PC-3 (cell line): ENCODE measurements around the gene TAS2R38. TPM values are rescaled to one million over a fixed set of nuclear protein-coding genes. Genes with fewer than 3 reads are reported as not detected.
A peak's percentile ranks its signal among the peaks of the same experiment; 100 is the strongest.

Experiments used
- ATAC-seq: fragments of 200-7000 bp; cut with Tn5 transposase; 2 replicates; pipeline ENCODE4 v1.9.1; 2020; ENCODE audit warnings: mild to moderate bottlenecking, moderate library complexity
- BruUV-seq: library from RNA; stranded (reverse); fragments of 400-500 nt; replicated peaks from 2 replicates; lab custom pipeline; 2021; lab: Mats Ljungman, UMichigan
- CTCF ChIA-PET: fragments of 300-600 bp; sonication (Branson Sonifier 250); formaldehyde crosslinking; loops from one replicate; lab custom pipeline; 2022; ENCODE audit warnings: antibody characterized with exemption; lab: Charles Lee
- POLR2A ChIA-PET: fragments of 300-600 bp; sonication (Branson Sonifier 250); formaldehyde crosslinking; loops from one replicate; lab custom pipeline; 2022; ENCODE audit warnings: antibody characterized with exemption; ENCODE audit not compliant: unreplicated experiment; lab: Charles Lee
- DNase-seq: peaks from one replicate; pipeline ENCODE4 v3.0.0-alpha.2; 2015
- H2AFZ ChIP-seq: fragments of 300-600 bp; sonication (generic); 2 replicates; pipeline ENCODE4 v1.6.0; 2016; ENCODE audit warnings: antibody characterized with exemption, low read length
- H3F3A ChIP-seq: fragments of 300-600 bp; sonication (generic); one replicate; pipeline ENCODE4 v1.6.0; 2017; ENCODE audit warnings: antibody characterized with exemption, low read length, control low read depth, mild to moderate bottlenecking; ENCODE audit not compliant: unreplicated experiment
- H3K27ac ChIP-seq: fragments of 300-600 bp; sonication (generic); 2 replicates; pipeline ENCODE4 v1.5.1; 2016; ENCODE audit warnings: mild to moderate bottlenecking, low read length
- H3K27me3 ChIP-seq: fragments of 300-600 bp; sonication (generic); 2 replicates; pipeline ENCODE4 v1.6.1; 2016; ENCODE audit warnings: low read length, mixed read lengths
- H3K36me3 ChIP-seq: fragments of 300-600 bp; sonication (generic); 2 replicates; pipeline ENCODE4 v1.6.1; 2016; ENCODE audit warnings: low read depth, mixed run types, low read length, mixed read lengths
- H3K4me1 ChIP-seq: fragments of 300-600 bp; sonication (generic); 2 replicates; pipeline ENCODE4 v1.5.1; 2016; ENCODE audit warnings: low read length; ENCODE audit not compliant: insufficient read depth
- H3K4me2 ChIP-seq: fragments of 300-600 bp; sonication (generic); 2 replicates; pipeline ENCODE4 v1.6.0; 2016; ENCODE audit warnings: low read length
- H3K4me3 ChIP-seq: fragments of 300-600 bp; sonication (generic); 2 replicates; pipeline ENCODE4 v1.5.1; 2016; ENCODE audit warnings: mild to moderate bottlenecking, low read length, mixed read lengths
- H3K79me2 ChIP-seq: fragments of 300-600 bp; sonication (generic); 2 replicates; pipeline ENCODE4 v1.6.1; 2017; ENCODE audit warnings: low read length, mixed read lengths
- H3K9ac ChIP-seq: fragments of 300-600 bp; sonication (generic); 2 replicates; pipeline ENCODE4 v1.6.0; 2016; ENCODE audit warnings: mild to moderate bottlenecking, low read length
- H3K9me2 ChIP-seq: fragments of 300-600 bp; sonication (generic); replicated peaks from 2 replicates; pipeline ENCODE4 v1.6.1; 2016; ENCODE audit warnings: mixed run types, low read length, mixed read lengths
- H3K9me3 ChIP-seq: fragments of 300-600 bp; sonication (generic); 2 replicates; pipeline ENCODE4 v1.6.1; 2016; ENCODE audit warnings: low read length, mixed read lengths
- H4K20me1 ChIP-seq: fragments of 300-600 bp; sonication (generic); 2 replicates; pipeline ENCODE4 v1.6.1; 2016; ENCODE audit warnings: low read length, mixed read lengths
- EZH2 ChIP-seq: fragments of 300-600 bp; sonication (generic); IDR thresholded peaks from one replicate; pipeline ENCODE4 v1.6.1; 2017; ENCODE audit warnings: antibody characterized with exemption, mild to moderate bottlenecking, low read length; ENCODE audit not compliant: unreplicated experiment
- EZH2phosphoT487 ChIP-seq: fragments of 300-600 bp; sonication (generic); IDR thresholded peaks from 2 replicates; pipeline ENCODE4 v1.6.1; 2018; ENCODE audit warnings: mild to moderate bottlenecking, antibody characterized with exemption, low read length, borderline replicate concordance
- intact Hi-C: fragments of 100-400 bp; cut with micrococcal nuclease; formaldehyde crosslinking; loops from 2 replicates; pipeline ENCODE4 v1.9.0; 2023
- total RNA-seq: library from RNA; depleted of rRNA; stranded (reverse); fragments of >200 nt; gene quantifications from 2 replicates; pipeline ENCODE4 v1.2.3, GENCODE V29; 2014
- TF ChIP-seq, protein P1 (sequence below): fragments of 300-600 bp; sonication (generic); conservative IDR thresholded peaks from 2 replicates; pipeline ENCODE4 v1.5.1; 2017; ENCODE audit warnings: antibody characterized with exemption, low read depth, mild to moderate bottlenecking, low read length

Gene TAS2R38
- total RNA-seq, 1 experiment from 2014 or later: not detected

DNA sequence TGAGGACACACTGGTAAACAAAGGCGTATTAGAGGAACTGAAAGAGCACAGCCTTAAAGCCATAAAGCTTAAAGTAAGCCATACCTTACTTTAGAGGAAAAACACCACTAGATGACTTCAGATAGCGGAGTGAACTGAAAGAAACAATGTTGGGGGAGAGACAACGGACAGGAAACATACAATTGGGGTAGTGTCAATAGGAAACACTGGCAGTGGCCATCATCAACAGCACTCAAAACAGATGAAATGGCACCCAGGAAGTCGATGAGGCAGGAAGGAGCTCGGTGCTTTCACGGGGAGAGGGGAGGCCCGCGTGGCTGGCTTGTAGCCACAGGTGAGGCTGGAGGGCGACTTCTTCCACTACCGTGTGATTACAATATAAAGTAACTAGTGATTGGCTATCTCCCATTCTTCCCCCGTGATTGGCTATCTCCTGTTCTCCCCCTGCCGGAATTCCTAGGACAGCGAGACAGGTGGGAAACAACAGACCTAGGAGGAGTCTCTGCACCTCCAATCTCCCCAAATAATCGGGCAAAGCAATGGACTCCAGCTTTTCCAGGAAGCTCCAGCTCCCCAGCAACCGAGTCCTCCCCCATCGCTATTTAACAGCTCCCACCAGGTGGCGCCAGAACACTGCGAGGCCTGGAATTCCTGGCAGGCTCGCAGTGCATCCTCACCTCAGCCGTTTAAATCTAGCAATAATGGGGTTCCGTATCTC is 2.4 kb upstream of the TAS2R38 start:
- Histone ChIP-seq H3F3A (no peaks in the 10 kb centered on the region), H3K4me1 (0 out of 2 replicates have a peak, but pooled peaks cover 4% of the 10 kb centered on the region), H3K27ac (no peak overlapping the region), H3K36me3 (no peaks in the 10 kb centered on the region; the same call in 1 of the 2 replicates), H3K4me3 (peak overlapping the region; percentile 60), H3K9me2 (no peaks in the 10 kb centered on the region), H2AFZ (peak overlapping the region; percentile 89), H3K79me2 (no peaks in the 10 kb centered on the region), H3K9me3 (no peaks in the 10 kb centered on the region), H3K4me2 (peak overlapping the region; percentile 78), H3K9ac (no peak overlapping the region), H3K27me3 (peaks cover 11% of the 10 kb centered on the region; the same call in 1 of the 2 replicates), H4K20me1 (no peaks in the 10 kb centered on the region)
- TF ChIP-seq, protein P1, sequence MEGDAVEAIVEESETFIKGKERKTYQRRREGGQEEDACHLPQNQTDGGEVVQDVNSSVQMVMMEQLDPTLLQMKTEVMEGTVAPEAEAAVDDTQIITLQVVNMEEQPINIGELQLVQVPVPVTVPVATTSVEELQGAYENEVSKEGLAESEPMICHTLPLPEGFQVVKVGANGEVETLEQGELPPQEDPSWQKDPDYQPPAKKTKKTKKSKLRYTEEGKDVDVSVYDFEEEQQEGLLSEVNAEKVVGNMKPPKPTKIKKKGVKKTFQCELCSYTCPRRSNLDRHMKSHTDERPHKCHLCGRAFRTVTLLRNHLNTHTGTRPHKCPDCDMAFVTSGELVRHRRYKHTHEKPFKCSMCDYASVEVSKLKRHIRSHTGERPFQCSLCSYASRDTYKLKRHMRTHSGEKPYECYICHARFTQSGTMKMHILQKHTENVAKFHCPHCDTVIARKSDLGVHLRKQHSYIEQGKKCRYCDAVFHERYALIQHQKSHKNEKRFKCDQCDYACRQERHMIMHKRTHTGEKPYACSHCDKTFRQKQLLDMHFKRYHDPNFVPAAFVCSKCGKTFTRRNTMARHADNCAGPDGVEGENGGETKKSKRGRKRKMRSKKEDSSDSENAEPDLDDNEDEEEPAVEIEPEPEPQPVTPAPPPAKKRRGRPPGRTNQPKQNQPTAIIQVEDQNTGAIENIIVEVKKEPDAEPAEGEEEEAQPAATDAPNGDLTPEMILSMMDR: peak; percentile 93
- TF ChIP-seq EZH2 (no peak), EZH2phosphoT487 (no peak)
- ATAC-seq: peak; percentile 86
- DNase-seq: peak; percentile 71
- BruUV-seq: no TSS peak
- intact Hi-C loops: loop anchor here (1.0 kb wide), 2 partner anchors 213 to 326 kb away; no protein-coding TSS in a partner anchor
- ChIA-PET CTCF (interaction anchor here (0.6 kb wide), 1 partner anchor 1037 kb away, joined by 4 read pairs; no protein-coding TSS in a partner anchor), POLR2A (no interaction called here)

DNA sequence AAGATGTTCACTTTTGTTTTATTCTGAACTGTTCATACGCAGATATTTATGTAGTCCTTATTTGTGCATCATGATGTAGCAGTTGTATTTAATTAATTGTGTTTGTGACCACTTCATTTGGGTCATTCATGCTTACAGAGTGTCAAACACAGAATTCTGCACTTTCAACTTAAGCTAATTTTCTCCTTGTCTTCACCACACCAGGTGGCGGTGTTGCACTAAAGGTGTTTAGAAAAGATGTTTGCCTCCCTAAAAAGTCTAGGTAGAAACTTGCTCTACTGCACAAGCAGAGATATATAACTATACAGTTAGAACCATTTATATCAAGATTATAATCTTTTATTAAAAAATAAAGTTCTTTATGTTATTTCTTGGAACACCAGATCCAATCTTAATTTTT is 1.3 kb upstream of the TAS2R38 start:
- Histone ChIP-seq H3K4me3 (no peak overlapping the region), H3K9me2 (no peaks in the 10 kb centered on the region), H3K4me1 (0 out of 2 replicates have a peak, but pooled peaks cover 4% of the 10 kb centered on the region), H3K4me2 (no peak overlapping the region), H3K36me3 (no peaks in the 10 kb centered on the region; the same call in 1 of the 2 replicates), H3K79me2 (no peaks in the 10 kb centered on the region), H3K9me3 (no peaks in the 10 kb centered on the region), H4K20me1 (no peaks in the 10 kb centered on the region), H3K9ac (no peak overlapping the region), H3K27ac (no peak overlapping the region), H3K27me3 (peaks cover 11% of the 10 kb centered on the region; the same call in 1 of the 2 replicates), H3F3A (no peaks in the 10 kb centered on the region), H2AFZ (no peak overlapping the region)
- no TSS peak for BruUV-seq
- POLR2A ChIA-PET: no interaction called here
- TF ChIP-seq, protein P1: peak; percentile 52
- TF ChIP-seq EZH2phosphoT487: no peak
- CTCF ChIA-PET: interaction anchor here (0.7 to 0.8 kb wide), 2 partner anchors 320 to 378 kb away, joined by 3 to 6 read pairs; no protein-coding TSS in a partner anchor
- ATAC-seq: no peak
- DNase-seq: peak; percentile 52
- intact Hi-C loops: loop anchor here (1.0 kb wide), 1 partner anchor 214 kb away; no protein-coding TSS in a partner anchor
